Central memory CD8-positive, alpha-beta T cell (primary cell): ENCODE data around the gene ZNF526.

ENCODE experiments used
- ATAC-seq: fragments of 150-1000 bp; cut with Tn5 transposase; replicated peaks from 2 replicates; pipeline ENCODE4 v1.10.0; 2022; ENCODE audit warnings: mild to moderate bottlenecking, moderate FRiP score, moderate number of reproducible peaks; ENCODE audit not compliant: poor library complexity, severe bottlenecking; ENCODE audit errors: extremely low read depth
- DNase-seq, 2 donors: peaks; one replicate each; pipeline ENCODE4 v3.0.0; 2021; ENCODE audit warnings: low spot score in 2 of 2
- H3K27ac Mint-ChIP-seq: one replicate; pipeline ENCODE4 v1.8.0; 2022; ENCODE audit warnings: low read depth, mild to moderate bottlenecking, moderate library complexity, mixed read lengths
- H3K27me3 Mint-ChIP-seq: one replicate; pipeline ENCODE4 v1.8.0; 2022; ENCODE audit warnings: mixed read lengths
- H3K36me3 Mint-ChIP-seq: one replicate; pipeline ENCODE4 v1.8.0; 2022; ENCODE audit warnings: mild to moderate bottlenecking, moderate library complexity, mixed read lengths; ENCODE audit not compliant: insufficient read depth
- H3K4me1 Mint-ChIP-seq: one replicate; pipeline ENCODE4 v1.8.0; 2022; ENCODE audit warnings: mixed read lengths
- H3K4me3 Mint-ChIP-seq: one replicate; pipeline ENCODE4 v1.8.0; 2022; ENCODE audit warnings: mild to moderate bottlenecking, moderate library complexity, mixed read lengths
- H3K9me3 Mint-ChIP-seq: one replicate; pipeline ENCODE4 v1.8.0; 2022; ENCODE audit warnings: mixed read lengths

Gene ZNF526

DNA sequence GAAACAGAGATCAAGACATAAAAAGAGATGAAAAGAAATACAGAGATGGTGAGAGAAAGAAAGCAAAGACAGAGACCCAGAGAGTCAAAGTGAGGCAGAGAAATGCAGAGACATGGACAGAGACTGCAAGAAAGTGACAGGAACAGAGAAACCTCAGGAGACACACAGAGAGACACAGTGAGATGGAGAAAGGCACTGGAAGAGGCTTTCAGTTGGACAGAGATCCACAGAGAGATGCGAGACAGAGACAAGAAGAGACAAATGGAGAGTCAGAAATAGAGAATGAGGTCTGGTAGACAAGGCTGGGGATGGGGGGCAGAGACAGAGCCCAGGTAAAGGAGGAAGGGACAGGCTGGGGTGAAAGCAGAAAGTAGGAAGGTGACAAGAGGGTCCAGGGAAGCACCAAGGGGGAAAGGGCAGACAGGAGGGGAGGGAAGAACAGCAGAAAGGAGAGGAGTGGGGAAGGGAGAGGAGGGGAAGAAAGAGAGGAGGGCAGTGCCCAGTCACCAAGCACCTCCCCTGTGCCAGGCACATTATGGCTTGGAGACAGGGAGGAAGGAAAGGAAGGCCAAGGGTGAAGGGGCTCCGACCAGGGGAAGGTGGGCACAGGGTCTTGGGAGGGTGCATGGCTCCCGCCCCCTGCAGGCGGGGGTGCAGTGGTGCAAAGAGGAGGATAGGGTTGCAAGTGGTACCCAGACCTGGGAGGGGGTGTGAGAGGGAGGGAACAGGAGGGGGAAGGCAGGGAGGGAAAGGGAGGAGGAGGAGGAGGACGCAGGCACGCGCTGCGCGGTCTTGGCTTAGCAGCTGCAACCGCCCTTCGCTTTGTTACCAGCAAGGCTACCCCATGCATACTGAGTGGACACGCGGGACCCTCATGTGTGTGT, 41.1 kb upstream of the ZNF526 start:
- DNase-seq: no peak
- H3K9me3 Mint-ChIP-seq: no peaks in the 10 kb centered on the region
- H3K36me3 Mint-ChIP-seq: peaks cover 7% of the 10 kb centered on the region
- ATAC-seq: no peak
- no peak overlapping the region for H3K27ac Mint-ChIP-seq
- peaks cover 29% of the 10 kb centered on the region for H3K4me1 Mint-ChIP-seq
- H3K4me3 Mint-ChIP-seq: no peak overlapping the region
- H3K27me3 Mint-ChIP-seq: no peaks in the 10 kb centered on the region

GRCh38 chr19:42184401-42184861, 35.7 kb upstream of the ZNF526 start:
- DNase-seq (peak; percentile 39 to 47), ATAC-seq (no peak)
- Mint-ChIP-seq H3K27ac (peak overlapping the region; percentile 60), H3K4me3 (peak overlapping the region; percentile 44), H3K9me3 (no peaks in the 10 kb centered on the region), H3K4me1 (peaks cover 50% of the 10 kb centered on the region), H3K36me3 (peaks cover 5% of the 10 kb centered on the region), H3K27me3 (no peaks in the 10 kb centered on the region)

DNA sequence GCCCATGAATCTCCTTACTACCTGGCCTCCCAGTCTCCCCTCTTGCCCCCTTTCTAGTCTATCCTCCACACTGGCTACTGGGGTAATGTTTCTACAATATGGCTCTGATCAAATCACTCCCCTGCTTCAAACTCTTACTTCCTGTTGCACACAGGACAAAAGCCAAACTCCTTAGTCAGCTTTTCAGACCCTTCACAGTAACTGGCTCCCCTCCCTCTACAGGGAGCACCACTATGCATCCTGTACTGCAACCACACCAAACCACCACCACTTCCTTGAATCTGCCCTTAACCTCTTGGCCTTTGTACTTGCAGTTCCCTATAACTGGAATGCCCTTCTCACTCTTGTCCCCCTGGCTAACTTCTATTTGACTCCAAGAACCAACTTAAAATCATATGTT, 34.8 kb upstream of the ZNF526 start:
- H3K36me3 Mint-ChIP-seq: peaks cover 5% of the 10 kb centered on the region
- H3K4me1 Mint-ChIP-seq: peaks cover 59% of the 10 kb centered on the region
- no peaks in the 10 kb centered on the region for H3K9me3 Mint-ChIP-seq
- peak overlapping the region; percentile 44 for H3K4me3 Mint-ChIP-seq
- no peak for DNase-seq
- ATAC-seq: peak; percentile 65
- H3K27me3 Mint-ChIP-seq: no peaks in the 10 kb centered on the region
- H3K27ac Mint-ChIP-seq: peak overlapping the region; percentile 60

DNA sequence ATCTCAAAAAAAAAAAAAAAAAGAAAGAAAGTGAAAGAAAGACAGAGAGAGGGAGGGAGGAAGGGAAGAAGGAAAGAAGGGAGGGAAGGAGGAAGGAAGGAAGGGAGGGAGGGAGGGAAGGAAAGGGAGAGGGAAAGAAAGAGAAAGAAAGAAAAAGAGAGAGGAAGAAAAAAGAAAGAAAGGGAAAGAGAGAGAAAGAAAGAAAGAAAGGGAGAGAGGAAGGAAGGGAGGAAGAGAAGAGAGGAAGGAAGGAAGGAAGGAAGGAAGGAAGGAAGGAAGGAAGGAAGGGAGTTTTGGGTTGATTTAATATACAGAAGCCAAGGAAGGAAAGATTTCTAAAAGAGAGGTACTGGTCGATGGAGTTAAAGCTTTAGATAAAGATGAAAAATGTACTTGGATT, 31.4 kb upstream of the ZNF526 start:
- DNase-seq: no peak
- H3K4me1 Mint-ChIP-seq: peaks cover 66% of the 10 kb centered on the region
- H3K36me3 Mint-ChIP-seq: peaks cover 4% of the 10 kb centered on the region
- H3K27me3 Mint-ChIP-seq: no peaks in the 10 kb centered on the region
- no peaks in the 10 kb centered on the region for H3K9me3 Mint-ChIP-seq
- no peak overlapping the region for H3K27ac Mint-ChIP-seq
- no peak overlapping the region for H3K4me3 Mint-ChIP-seq
- ATAC-seq: no peak

GRCh38 chr19:42189133-42189532, 31.0 kb upstream of the ZNF526 start:
- no peak for DNase-seq
- Mint-ChIP-seq H3K4me1 (peaks cover 68% of the 10 kb centered on the region), H3K9me3 (no peaks in the 10 kb centered on the region), H3K27ac (no peak overlapping the region), H3K27me3 (no peaks in the 10 kb centered on the region), H3K4me3 (no peak overlapping the region), H3K36me3 (peaks cover 4% of the 10 kb centered on the region)
- no peak for ATAC-seq

- Mint-ChIP-seq H3K36me3 (peaks cover 6% of the 10 kb centered on the region), H3K4me1 (peaks cover 56% of the 10 kb centered on the region), H3K27me3 (no peaks in the 10 kb centered on the region), H3K4me3 (no peak overlapping the region), H3K27ac (peak overlapping the region; percentile 8), H3K9me3 (no peaks in the 10 kb centered on the region)
- ATAC-seq (no peak), DNase-seq (no peak)
These were observed 28.8 kb upstream of the ZNF526 start for GRCh38 chr19:42191330-42191729.

- DNase-seq (no peak), ATAC-seq (no peak)
- Mint-ChIP-seq H3K9me3 (no peaks in the 10 kb centered on the region), H3K36me3 (peaks cover 9% of the 10 kb centered on the region), H3K27ac (no peak overlapping the region), H3K4me3 (peak overlapping the region; percentile 6), H3K4me1 (peaks cover 55% of the 10 kb centered on the region), H3K27me3 (no peaks in the 10 kb centered on the region)
These were observed 28.3 kb upstream of the ZNF526 start for GRCh38 chr19:42191855-42192254.

DNA sequence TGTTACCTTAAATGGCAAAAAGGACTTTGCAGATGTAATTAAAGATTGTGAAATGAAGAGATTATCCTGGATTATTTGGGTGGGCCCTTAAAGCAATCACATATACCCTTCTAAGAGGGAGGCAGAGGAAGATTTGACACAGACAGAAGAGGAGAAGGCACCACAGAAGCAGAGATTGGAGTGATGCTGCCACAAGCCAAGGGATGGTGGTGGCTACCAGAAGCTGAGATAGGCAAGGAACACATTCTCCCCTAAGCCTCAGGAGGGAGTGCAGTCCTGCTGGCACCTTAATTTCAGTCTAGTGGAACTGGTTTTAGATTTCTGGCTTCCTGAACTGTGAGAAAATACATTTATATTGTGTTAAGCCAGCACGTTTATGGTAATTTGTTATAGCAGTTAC, 26.8 kb upstream of the ZNF526 start:
- Mint-ChIP-seq H3K4me3 (no peak overlapping the region), H3K27ac (no peak overlapping the region), H3K9me3 (no peaks in the 10 kb centered on the region), H3K36me3 (peaks cover 19% of the 10 kb centered on the region), H3K4me1 (peaks cover 63% of the 10 kb centered on the region), H3K27me3 (no peaks in the 10 kb centered on the region)
- ATAC-seq (no peak), DNase-seq (no peak)

- no peak for ATAC-seq
- Mint-ChIP-seq H3K36me3 (peaks cover 21% of the 10 kb centered on the region), H3K27ac (peak overlapping the region; percentile 82), H3K4me1 (peaks cover 67% of the 10 kb centered on the region), H3K9me3 (no peaks in the 10 kb centered on the region), H3K4me3 (no peak overlapping the region), H3K27me3 (no peaks in the 10 kb centered on the region)
- no peak for DNase-seq
These were observed 26.4 kb upstream of the ZNF526 start for GRCh38 chr19:42193706-42194105.

DNA sequence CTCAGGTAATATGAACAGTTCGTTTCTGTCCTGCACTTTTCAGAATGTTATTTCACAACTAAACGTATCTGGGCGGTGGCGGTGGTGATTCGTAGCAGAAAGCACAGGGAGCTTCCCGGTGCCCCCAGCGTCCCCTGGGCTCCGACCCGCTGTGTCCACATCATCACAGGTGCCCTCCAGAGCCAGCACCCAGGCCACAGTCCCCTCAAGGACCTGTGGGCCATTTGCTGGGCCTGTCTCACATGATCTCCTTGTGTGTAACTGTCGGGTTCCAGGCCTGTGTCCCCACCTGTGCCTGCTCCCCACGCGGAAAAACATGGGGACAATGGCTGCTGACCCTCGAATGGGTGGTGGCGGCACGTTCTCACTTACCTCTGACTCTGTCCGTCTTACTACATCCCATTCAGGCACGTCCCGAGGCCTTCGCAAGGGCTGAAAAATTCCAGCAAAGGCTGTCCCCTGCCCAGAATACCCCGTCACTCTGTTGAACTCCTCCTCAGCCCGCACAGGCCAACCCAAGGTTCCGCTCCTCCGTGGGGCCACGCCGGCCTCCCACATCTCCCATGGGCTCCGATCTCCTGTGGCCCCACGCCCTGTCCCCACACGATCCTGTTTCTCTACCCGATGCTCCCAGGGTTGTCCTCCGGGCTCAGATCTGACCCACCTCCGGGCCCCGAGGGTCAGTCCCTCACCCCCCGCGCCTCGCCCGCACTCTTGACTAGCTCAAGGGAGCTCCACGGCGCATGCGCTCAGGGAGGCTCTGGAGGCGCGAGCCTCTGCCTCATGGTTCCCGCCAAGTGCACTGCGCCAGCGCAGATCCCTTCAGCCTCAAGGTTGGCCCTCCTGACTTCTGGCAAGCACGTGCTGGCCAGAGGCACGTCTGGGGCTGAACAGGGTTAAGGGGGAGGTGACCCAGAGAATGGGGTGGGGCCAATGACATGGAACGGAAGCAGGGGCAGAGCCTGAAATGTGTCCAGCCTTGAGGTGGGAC, 23.8 kb upstream of the ZNF526 start:
- Mint-ChIP-seq H3K36me3 (peaks cover 31% of the 10 kb centered on the region), H3K27me3 (no peaks in the 10 kb centered on the region), H3K27ac (peak overlapping the region; percentile 65), H3K4me3 (no peak overlapping the region), H3K9me3 (no peaks in the 10 kb centered on the region), H3K4me1 (peaks cover 71% of the 10 kb centered on the region)
- DNase-seq (no peak), ATAC-seq (no peak)

GRCh38 chr19:42197375-42197817, 22.7 kb upstream of the ZNF526 start:
- DNase-seq (no peak), ATAC-seq (no peak)
- H3K36me3 Mint-ChIP-seq: peaks cover 32% of the 10 kb centered on the region
- H3K27me3 Mint-ChIP-seq: no peaks in the 10 kb centered on the region
- no peak overlapping the region for H3K4me3 Mint-ChIP-seq
- peaks cover 71% of the 10 kb centered on the region for H3K4me1 Mint-ChIP-seq
- H3K27ac Mint-ChIP-seq: no peak overlapping the region
- H3K9me3 Mint-ChIP-seq: no peaks in the 10 kb centered on the region

DNA sequence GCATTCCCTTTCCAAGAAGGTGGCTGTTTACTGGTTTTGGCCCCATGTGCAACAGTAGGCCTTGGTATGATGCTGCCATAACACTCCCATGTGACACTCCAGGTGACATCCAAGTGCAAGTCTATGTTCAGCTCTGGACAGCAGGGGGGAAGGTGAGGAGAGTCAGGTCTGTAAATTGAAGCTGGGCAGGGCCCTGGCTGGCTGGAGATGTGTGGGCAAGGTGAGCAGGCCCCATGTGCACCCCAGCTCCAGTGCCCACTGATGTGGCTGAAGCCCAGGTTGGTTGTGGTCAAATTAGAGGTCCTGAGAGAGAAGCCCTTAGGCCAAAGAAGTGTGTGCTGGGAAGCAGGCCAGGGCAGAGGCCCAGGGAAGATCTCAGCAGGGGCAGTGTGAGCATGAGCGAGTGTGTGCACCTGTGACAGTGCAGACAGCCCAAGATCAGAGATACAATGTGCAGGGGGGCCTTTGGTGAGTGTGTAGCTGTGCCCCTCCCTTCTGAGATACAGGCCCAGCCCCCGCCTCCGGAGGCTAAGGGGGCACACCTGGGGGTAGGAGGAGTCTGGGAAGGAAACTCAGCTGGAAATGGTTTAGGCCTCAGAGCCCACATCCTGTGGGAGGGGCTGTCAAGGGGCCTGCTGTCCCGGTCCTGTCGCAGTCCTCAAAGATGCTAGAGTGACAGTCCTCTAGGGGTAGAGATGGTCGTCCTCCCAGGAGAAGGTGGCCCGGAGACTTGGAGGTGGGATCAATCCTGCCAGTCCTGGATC, 21.3 kb upstream of the ZNF526 start:
- H3K9me3 Mint-ChIP-seq: no peaks in the 10 kb centered on the region
- peaks cover 38% of the 10 kb centered on the region for H3K36me3 Mint-ChIP-seq
- DNase-seq (peak; percentile 64 to 80), ATAC-seq (peak; percentile 80)
- peaks cover 80% of the 10 kb centered on the region for H3K4me1 Mint-ChIP-seq
- no peaks in the 10 kb centered on the region for H3K27me3 Mint-ChIP-seq
- peak overlapping the region; percentile 95 for H3K27ac Mint-ChIP-seq
- H3K4me3 Mint-ChIP-seq: peak overlapping the region; percentile 76
